ENCODE measurements around the gene VAV2.

Gene VAV2

DNA sequence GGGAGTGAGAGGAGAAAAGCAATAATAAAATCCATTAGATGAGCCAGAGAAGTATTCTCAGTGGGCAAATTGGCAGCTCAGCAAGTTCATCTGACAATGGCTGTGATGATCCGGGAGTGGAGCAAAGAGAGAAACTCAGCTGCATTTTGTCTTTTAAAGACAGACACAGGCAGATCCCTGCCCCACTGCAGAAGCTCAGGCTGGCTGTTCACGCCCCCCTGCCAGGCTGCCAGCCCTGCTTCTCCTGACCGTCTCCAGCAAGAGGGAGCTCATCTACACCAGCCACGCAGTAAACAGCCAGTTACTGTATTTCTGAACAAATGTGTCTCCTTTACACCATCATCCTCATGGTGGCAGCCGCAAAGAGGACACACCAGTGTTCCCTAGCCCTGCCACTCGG, 139.7 kb downstream of the VAV2 start:
- DNase-seq (ENCODE audit: low spot score): peak; percentile 64

DNA sequence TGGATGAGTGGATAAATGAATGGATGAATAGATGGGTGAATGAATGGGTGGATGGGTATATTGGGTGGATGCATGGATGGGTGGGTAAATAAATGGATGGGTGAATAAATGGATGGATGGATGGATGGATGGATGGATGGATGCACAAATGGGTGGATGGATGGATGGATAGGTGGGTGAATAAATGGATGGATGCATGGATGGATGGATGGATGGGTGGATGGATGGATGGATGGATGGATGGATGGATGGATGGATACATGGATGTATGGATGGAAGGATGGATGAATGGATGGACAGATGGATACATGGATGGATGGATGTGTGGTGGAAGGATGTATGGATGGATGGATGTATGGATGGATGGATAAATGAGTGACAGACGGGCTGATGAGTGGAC, 140.4 kb downstream of the VAV2 start:
- no peak for DNase-seq (ENCODE audit: low spot score)

DNA sequence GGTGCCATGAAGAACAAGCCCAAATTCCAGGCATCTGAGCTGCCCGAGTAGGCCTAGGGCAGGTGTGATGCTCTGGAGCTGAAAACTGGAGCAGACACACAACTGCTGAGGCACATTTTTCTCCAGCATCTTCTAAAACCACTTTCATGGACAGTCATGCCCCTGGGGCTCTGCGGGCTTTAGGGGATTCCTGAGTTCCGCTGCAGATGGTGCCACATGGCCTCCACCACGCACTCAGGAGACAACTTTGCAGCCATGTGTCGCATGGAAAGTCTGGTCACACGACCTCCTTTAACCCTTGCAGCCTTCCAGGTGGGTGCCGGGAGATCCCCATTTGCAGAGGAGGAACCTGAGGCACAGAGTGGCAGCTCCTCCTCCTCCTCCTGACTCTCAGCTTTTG, 141.2 kb downstream of the VAV2 start:
- DNase-seq (ENCODE audit: low spot score): no peak

DNA sequence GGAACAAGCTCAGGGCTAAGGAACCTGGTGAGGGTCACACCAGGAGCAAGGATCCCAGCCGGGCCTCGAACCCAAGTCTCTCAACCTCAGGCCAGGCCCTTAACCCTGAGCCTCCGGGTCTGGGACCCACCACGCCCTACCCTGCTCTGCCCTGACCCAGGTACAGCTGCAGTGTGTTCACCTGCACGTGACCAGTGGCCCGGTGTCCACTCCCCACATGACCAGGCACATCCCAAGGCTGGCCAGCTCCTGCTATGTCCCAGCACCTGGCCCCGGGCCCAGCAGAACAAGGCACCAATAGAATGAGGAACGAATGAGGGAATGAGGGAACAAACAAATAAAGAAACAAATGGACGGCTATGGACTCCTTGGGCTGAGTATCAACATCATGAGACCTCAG, 142.0 kb downstream of the VAV2 start:
- no peak for DNase-seq (ENCODE audit: low spot score)

DNA sequence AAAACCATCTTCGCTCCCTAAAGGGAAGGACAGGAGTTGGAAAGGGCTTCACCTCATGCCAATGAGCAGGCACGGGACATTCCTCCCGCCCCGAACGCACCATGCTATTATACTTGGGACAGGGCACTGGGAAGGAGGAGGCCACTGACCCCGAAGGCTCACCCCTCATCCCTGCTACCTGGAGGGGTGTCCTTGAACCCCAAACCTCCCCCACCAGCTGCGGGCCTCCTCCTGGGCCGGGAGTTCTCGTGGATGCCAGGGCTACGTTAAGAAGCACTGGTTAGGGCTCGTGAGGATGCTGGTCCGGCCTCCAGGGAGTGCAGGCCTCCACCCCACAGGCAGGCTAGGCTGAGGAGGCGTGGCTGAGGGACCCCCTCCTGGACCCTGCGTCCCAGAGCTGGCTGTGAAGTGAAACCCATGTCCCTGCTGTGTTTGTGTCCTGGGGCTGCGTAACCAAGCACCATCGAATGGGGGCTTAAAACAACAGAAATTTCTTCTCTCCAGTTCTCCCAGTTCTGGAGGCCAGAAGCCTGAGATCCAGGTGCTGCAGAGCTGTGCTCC, 142.9 kb downstream of the VAV2 start:
- no peak for DNase-seq (ENCODE audit: low spot score)

DNA sequence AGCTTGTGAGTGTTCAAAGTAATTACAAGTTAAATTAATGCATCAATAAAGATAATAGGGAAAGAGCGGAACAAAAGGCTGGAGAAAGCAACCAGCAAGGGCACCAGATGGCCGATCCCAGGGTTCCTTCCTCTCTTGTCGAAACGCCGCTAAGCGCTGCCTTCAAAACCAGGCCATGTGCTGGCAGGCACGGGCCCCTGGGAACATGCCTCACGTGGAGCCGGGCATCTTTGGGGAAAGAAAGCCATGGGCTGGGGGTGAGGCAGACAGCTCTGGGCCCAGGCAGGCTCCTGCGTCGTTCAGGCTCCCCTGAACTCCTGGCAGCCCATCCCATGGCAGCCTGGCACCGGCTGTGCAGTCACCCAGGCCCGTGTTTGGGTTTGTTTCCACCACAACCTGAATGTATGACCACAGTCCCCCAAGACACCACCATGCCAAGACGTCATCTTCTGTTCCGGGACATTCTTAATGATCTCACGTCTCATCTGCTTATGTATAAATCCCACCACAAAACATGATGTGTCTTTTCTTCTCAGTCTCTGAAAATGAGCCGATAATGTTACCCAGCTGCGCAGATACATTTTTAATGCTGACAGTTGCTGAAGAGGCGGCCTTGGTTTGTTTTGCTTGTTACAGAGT, 143.5 kb downstream of the VAV2 start:
- DNase-seq (ENCODE audit: low spot score): no peak

DNA sequence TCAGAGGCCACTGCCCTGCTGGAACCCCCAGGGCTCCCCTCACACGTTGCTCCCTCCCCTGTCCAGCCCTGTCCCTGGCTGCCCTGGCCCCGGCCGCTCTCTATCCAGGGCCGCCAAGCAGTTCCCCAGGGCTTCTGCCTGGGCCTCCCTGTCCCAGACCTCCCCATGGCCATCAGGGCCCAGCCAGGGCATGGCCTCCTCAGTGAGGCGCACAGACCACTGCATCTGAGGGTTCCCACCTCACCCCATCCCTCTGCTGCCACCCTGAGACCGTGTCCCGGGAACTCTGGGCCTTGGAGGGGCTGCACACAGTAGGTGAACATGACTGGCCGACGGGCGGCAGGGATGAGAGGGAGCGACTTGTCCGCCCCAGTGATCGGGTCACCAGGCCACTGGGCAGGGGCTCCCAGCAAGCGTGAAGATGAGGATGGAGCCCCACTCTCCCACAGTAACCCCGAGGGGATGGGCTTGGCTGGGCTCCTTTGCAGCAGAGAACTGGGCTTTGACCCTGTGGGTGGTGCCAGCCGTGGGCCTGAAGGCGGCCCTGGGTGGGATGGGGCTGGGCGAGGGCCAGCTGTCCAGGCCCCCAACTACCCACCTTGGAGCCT, 145.5 kb downstream of the VAV2 start:
- no peak for DNase-seq (ENCODE audit: low spot score)

DNA sequence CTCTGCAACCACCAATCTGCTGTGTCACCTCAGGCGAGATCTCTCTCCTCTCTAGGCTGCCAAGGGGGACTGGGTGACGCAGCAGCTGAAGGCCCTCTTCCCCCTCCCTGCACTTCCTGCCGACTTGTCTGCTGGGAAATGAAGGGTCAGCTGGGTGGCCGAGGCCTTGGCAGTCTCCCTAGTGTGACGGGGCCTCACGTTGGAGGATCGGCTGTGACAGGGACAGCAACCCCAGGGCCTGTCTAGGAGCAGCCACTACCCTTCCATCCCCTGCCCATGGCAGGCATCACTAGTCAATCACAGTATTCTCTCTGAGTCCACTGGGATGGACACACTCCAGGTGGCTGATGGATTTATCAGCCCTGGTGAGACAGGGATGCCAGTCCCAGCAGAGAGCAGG, 146.7 kb downstream of the VAV2 start:
- DNase-seq (ENCODE audit: low spot score): peak; percentile 79

DNA sequence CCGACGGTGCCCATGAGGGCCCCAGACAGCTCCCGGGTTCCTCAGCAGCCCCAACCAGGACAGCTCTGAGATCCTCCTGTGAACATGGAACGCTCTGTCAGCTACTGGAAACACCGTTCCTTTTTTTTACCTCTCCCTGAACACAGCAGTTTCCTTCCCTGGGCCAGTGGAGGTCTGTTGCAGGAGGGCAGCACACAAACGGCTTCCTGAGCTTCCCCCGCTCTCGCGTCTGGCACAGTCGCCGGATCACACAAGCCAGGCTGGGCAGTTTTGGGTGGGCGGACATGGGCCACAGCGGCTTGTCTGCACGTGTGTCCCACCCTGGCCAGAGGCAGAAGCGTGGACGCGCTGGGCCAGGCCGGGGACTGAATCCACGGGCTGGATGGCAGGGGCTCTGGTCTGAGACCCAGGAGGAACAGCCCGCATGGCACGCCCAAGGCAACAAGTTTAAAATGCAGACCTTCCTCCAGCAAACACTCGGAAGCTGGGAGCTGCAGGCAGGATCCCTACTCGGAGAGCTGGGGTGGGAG, 147.2 kb downstream of the VAV2 start:
- DNase-seq (ENCODE audit: low spot score): no peak

DNA sequence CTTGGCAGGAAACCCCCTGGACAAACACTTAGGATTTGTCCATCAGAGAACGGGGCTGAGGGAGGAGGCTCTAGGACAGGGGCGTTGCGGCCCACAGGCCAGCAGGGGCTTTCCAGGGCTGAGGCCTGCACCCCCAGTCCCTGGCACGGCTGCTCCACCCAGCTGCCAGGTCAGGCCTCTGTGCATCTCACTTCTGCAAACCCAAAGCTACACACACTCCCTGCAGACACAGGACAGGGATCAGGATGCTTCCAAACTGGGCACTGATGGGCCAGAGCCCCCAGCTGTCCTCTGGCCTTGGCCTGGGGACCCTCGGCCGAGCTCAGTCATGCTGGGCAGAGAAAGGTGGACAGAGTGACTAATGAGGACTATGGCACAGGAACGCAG, 147.7 kb downstream of the VAV2 start:
- DNase-seq (ENCODE audit: low spot score): no peak

DNA sequence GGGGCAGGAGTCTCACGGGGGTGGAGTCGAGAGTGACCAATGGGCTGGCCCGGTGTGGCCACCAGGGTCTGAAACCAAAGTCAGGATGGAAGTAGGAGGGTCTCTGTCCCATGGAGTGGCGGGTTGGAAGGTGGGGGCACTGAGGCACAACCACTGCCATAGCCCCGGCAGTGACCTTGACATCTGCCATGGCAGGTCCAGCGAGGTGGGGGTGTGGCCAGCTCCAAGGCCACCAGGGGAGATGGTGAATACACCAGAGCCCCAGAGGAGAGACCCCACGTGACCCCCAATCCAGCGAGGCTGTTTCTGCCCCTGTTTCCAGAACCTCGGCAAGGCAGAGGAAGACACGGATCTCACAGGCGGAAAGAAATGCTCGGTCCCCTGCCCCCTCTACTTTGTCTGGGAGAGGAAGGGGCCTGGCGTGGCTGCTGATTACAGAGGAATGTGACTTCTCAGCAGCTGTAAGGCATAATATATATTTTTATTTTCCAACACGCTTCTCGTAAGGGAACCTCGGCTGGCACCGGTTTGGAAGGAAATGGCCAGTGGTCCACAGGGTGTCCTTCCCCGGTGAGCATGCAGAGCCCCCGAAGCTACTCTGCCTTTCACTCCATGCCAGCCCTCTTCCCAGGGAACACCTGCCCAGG, 148.2 kb downstream of the VAV2 start:
- DNase-seq (ENCODE audit: low spot score): no peak

DNA sequence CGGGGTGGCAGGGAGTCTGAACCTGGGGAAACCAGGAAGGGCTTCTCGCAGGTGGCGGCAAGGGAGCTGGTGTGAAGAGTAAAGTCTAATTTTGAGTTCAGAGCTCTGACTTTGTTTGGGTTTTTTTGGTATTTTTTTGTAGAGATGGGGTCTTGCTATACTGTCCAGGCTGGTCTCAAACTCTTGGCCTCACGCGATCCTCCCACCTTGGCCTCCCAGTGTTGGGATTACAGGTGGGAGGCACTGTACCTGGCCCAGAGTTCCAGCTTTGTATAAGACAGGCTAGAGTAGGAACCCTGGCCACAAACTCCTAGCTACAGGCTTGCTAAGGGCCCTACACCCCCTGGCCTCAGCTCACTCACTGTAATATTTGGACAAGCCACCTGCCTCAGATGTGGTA, 148.9 kb downstream of the VAV2 start:
- DNase-seq (ENCODE audit: low spot score): no peak

DNA sequence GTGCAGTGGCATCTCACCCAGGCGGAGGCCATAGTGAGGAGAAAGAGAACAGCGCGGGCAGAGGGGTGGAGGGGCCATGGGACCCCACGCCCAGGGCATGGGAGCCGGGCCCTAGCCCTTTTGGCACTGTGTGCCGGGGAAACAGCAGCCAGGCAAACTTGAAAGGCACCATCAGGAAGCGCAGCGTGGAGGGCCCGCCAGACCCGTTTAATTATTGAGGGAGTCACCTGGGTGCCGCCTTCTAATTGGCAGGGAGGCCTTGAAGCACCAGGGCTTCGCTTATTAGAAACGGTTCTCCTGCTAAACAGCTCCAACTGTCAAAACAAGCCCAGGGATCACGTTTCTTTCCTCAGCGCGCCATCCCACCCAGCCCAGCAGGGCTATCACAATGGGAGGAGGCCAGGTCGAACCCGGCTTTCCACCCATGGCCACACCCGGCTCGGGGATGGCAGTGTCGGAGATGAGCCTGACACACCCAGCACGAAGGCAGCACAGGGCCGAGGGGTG, 149.3 kb downstream of the VAV2 start:
- no peak for DNase-seq (ENCODE audit: low spot score)

DNA sequence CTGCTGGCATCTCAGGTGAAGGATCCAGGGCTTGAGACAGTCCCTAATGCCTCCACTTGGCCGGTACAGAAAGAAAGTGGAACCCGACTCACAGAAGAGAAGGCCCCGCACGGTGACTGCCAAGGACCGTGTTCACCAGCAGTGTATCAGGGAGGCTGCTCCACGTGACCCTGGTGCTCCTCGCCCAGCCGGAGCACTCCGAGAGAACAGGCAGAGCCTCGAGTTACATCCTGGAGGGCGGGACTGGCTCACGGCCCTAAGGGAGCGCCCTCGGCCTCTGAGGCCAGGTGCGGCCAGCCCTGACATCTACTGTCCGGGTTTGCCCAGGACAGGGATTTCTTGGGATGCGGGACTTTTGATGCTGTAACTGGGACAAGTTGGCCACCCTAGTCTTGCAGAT, 149.9 kb downstream of the VAV2 start:
- DNase-seq (ENCODE audit: low spot score): no peak

DNA sequence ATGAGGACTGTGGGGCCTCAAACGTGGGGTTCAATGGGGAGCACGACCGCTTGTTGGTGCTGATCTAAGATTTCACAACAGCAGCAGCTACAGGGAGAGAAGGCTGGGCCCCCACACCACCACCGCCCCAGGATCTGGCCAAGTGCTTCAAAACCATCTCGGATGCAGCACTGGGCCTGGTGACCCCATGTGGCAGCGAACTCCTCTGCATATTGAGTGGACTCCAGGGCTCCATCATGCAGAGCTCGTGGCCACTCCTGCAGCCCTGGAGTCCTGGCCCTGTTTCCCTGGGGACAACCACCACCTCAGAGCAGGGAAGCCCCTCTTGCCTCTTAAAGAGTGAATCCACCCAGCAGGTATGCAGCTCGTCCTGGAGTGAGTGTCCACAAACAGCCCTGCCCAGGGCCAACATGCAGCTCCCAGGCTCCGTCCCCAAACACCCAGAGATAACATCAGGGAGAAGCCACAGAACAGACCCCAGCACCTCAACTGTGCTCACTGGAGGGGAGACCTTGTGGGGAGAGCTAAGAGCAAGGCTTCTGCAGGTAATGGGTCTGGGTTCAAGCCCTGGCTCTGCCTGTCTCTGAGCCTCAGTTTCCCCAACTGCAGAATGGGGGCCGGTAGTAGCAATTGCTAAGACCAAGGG, 150.8 kb downstream of the VAV2 start:
- DNase-seq (ENCODE audit: low spot score): no peak

DNA sequence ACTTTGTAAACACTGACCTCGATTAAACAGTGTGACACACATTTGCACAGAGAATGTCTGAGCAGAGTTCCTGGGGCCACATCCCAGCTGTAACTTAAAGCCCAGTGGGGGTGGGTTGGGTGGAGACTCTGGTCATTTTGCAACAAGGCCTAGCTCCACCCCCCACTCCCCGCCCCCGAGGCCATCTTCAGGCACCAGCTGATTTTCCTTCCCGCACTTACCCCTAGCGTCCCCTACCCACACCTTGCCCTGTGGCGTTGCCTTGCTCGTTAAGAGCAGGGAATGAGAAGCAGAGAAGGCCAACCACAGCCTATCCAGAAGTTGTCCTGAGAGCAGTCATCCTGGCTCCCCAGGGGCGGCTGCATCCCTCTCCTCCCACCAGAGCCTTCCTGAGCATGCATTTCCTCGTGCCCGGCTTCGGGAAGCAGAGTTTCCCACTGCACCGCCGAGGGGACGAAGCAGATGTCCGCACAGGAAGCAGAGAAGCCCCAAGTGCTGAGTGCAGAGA, 152.2 kb downstream of the VAV2 start:
- DNase-seq (ENCODE audit: low spot score): no peak

DNA sequence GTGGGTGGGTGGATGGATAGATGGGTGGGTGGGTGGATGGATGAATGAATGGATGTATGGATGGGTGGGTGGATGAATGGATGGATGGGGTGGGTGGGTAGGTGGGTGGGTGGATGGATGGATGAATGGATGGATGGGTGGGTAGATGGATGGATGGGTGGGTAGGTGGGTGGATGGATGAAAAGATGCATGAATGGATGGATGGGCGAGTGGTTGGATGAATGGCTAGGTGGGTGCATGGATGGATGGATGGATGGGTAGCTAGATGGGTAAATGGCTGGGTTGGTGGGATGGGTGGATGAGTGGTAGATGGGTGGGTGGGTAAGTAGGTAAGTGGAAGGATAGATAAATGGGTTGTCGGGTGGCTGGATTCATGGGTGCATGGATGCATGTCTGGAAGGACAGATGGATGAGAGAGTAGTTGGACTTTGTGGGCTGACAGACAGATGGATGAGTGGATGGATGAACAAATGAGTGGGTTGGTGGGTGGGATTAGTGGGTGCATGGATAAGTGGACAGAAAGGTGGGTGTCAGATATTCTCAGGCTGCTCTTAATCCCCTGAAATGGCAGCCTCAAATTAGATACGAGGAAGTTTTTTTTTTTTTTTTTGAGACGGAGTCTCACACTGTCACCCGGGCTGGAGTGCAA, 153.1 kb downstream of the VAV2 start:
- DNase-seq (ENCODE audit: low spot score): no peak

DNA sequence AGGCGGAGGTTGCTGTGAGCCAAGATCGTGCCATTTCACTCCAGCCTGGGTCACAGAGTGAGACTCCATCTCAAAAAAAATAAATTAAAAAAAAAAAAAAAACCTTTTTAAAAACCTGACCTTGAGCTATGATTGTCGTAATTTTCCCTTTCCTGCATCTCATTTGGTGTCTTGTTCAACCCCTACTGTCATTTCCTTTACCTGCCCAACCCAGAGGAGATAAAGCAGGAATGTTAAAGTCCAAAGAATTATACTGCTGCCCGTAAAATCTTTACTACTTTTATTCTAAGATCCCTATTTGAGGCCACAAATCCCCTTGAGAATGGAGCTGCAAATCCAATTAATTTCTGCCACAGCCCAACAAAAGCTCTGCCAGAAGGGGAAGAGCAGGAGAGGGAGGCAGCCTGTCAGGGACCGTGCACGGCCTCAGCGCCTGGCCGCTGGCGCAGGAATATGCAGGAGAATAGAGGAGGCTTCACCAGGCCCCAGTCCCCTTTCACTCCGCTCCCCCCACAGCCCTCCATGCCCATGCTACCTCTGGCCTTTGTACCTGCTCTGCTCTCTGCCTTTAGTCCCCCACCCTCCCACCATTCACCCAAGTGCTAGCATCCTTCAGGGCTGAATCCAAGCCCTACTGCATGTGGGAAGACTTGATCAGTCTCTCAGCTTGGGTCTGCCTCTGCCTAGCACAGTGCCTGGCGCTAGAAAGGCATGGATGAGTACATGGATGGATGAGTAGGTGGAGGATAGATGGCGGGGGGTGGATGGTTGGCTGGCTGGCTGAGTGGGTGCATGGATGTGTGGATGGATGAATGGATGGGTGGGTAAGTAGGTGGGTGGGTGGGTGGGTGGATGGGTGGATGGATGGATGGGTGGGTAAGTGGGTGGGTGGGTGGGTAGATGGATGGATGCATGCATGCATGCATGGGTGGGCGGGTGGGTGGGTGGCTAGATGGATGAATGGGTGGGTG, 154.2 kb downstream of the VAV2 start:
- no peak for DNase-seq (ENCODE audit: low spot score)

DNA sequence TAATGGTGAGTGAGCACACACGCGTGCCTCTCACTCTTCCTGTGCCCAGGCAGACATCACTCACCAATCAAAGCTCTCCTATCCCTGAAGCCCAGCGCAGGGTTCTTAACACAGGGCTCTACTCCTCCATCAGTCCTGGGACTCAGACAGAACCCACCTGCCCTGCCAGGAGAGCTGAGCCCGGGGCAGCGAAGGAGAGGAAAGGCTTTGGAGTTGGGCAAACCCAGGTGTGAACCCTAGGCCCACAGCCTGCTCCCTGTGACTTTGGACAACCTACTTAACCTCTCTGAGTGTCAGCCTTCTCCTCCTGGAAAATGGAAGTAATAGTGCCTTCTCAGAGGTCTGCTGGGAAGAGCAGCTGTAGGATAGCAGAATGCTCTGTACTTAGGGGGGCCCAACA, 155.3 kb downstream of the VAV2 start:
- no peak for DNase-seq (ENCODE audit: low spot score)

DNA sequence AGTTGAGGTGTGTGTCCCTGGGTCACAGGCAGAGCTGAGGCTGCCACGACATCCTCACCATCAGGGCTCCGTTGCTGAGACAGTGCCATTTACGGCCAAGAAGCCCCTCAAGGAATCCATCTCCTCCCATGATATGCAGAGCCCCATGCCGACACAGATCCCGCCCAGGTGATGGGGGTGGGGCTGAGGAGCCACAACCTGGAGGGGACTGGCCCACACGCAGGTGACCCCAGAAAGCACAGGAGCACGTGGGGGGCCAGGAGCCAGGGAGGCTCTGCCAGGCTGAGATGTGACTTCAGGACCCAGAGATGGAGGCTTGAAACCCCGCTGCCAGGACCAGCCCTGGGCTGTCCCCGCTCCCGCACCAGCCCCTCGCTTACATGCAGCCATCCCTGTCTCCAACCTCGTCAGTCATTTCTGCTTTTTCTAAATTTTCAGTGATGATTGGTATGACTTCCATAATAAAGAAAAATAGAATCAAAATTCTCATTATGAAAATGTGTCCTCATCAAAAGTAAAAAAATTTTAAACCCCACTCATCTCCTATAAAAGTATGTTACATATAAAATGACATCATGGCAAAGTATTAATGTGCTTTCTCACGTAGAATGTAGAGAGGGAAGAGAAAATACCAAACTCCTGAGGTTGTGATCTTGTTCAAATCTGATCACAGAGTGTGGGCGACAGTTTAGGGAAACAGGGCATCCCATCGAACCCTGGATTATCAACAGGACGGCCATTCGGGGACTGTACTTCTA, 155.9 kb downstream of the VAV2 start:
- DNase-seq (ENCODE audit: low spot score): no peak
